Activated CD4-positive, alpha-beta T cell treated with anti-CD3 and anti-CD28 coated beads for 48 hours (primary cell): Measurements from ENCODE around the gene ACAD9.
"Not testable (repeated sequence)": the region's sequence is repeated elsewhere in the genome, so short reads cannot be mapped to it uniquely, and the experiment has no call there.

Experiments
- DNase-seq: peaks from one replicate; pipeline ENCODE4 v3.0.0-alpha.2; 2020

Gene ACAD9

DNA sequence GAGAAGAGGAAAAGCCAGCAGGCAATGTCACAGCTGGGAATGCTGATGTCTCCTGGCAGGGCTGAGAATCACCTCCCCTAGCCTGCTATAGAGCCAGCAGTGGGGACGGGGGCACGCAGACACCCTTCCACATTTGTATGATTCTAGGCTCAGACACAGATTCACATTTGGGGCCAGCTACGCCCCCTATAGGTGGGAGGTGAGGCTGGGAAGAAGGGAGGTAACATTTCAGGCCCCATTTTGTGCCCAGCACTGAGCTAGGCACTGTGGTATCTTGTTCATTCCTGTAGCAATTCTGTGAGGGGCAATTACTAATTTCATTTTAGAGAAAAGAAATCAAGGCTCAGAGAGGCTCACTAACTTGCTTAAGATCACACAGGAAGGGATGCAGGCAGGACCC lies 15.9 kb upstream of the ACAD9 start:
- DNase-seq = peak; percentile 51

DNA sequence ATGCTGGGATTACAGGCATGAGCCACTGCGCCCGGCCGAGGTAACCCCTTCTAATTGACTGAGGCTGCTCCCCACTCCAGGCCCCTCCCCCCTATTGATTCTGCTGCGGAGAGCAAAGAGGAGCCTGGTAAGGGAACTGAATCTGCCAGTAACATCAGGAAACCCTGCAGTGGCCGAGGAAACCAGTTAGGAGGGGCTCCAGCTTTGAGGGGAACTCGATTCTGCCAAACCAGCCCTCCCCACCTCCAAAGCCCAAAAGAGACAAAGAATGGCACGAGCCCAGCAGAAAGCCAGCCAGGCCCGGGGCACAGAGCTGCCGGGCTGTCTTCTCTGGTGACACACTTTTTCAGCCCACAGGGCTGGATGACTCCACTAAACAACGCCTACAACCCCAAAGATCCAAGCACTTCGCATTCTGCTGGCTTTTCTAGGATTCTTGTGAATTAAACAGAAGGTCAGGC lies 15.0 kb upstream of the ACAD9 start:
- DNase-seq = no peak

DNA sequence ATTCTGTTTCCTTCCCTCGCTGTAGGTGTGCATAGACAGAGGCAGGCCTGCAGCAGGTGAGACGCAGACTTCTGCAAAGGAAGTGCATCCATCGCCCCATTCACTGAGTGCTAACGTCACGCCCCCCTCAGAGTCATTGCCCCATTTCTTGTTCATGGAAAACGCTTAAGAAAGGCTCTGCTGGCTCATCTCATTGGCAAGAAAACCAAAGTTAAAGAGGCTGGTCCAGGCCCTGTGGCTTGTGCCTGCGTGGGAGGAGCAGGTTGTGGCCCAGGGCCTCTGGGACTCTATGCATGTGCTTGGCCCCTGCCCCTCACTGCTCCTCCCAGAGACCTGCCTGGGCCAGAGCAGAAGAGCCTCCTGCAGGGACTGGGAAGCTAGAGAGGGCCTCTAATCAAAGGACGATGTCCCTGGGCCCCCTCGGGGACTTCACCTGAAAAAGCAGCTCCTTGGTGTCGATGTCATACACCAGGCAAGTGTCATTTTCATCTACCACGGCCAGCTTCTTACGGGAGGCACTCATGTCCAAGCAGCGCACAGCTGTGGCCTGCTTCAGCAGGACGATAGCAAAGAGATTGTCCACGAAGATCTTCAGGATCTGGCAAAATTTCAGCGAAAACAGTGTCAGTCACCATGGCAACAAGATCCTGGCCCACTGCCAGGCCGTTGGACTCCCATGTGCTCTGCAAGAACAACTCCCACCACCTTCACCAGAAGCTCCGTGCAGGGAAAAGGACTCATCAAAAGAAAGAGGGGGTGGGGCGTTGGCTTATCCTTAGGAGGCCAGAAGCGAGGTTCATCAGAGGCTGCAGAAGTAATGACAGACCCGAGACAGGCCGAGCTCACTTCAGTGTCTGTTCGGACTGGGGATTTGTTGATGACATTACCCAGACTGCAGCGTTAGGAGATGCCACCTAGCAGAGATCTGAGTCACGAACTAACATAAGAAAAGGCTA lies 14.3 kb upstream of the ACAD9 start:
- not testable (repeated sequence) for DNase-seq

DNA sequence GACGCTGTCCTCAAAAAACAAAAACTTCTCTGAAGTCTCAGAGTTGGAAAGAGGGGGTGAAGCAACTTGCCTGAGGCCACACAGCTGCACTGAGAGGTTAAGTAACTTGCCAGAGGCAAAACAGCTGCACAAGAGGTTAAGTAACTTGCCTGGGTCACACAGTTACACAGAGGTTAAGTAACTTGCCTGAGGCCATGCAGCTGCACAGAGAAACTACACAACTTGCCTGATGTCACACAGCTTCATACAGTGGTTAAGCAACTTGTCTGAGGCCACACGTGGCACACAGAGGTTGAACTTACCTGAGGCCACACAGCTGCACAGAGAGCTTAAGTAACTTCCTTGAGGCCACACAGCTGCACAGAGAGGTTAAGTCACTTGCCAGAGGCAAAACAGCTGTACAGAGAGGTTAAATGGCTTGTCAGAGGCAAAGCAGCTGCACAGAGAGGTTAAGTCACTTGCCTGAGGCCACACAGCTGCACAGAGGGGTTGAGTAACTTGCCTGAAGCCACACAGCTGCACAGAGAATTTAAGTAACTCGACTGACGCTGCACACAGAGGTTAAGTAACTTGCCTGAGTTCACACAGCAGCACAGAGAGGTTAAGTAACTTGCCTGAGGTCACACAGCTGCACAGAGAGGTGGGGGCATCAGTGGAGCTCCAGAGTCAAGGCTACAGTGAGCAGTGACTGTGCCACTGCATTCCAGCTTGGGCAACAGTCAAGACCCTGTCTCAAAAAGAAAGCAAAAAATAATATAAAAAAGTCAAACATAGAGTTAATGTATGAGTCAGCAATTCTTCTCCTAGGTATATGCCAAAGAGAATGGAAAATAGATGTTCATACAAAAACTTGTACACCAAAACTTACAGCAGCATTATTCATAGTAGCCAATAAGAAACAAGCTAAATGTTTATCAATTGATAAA lies 12.0 kb upstream of the ACAD9 start:
- DNase-seq = no peak

DNA sequence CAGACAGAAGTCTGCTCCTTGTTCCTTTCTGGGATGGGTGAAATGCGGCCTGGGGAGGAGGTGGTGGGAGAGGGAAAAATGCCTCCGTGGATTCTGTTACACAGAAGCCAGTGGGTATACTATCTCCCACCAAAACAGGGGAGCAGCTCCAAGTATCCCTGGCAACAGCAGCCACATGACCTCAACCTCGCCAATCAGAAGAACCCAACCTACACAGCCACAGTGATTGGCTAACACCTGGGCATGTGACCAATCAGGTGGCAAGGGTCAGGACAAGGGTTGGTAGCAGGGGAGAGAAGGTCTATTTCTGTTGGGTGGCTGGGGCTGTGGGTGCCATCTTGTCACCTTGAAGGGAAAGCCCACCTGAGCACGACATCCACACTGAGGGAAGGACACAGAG lies 9.1 kb upstream of the ACAD9 start:
- no peak for DNase-seq

DNA sequence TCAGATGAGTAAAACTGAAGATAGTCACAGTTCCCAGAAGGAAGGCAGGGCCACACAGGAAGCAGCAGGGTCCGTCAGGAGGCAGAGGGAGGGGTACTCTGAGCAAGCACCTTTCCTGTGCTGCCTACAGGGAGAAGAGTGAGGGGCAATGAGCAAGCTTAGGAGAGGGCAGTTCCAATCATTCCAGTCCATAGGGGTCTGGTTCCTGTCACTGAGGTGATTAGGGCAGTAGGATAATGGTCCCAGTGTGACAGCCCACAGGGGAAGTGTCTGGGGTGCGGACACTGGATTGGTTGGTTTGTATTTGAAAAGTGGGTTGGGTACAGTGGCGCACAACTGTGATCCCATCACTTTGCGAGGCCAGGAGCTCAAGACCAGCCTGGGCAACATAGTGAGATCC lies 7.1 kb upstream of the ACAD9 start:
- DNase-seq = no peak

DNA sequence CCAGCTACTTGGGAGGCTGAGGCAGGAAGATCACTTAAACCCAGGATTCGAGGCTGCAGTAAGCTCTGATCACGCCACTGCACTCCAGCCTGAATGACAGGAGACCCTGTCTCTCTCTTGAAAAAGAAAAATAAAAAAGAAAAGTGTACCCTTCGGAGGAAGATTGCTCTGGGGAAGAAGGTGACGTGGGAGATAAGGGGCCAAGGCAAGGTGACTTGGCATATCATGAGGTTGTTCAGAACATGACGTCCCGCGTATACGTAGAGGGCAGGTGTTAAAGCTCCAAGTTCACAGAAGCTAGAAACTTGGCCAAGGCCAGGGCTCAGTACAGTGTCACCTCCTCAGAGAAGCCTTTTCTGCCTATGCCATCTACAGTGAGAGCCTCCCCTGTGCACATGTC lies 6.7 kb upstream of the ACAD9 start:
- DNase-seq = no peak

DNA sequence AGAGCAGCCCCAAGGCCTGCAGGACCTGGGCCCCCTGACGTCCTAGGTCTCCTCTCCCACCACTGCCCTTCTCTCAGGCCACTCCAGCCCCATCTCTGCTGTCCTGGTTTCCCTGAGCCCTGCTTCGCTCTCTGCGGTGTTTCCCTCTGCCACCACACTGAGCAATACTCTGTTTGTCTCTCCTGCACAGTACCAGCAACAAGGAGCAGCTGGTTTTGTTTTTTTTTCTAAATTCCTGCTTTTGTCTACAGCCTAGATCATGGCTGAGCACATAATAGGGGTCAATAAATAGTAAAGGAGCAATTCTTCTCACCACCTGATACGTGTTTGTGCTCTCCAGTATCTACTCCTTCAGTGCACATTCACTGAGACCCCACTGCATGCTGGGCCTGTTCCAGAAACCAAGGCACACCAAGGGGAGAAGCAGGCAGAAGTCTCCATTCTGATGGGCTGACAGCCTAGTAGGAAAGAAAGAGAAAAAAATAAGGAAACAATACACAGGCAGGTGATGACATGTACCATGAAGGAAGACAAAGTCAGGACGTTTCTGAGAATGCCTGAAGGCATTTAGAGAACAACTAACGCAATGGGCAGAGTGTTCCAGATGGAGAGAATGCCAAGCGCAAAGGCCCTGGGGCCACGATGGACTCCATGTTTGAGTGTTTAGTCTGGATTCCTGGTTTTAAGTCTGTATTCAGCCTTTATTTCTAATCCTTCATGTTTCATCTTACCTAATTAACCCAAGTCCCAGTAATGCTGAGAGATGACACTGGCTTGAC lies 6.0 kb upstream of the ACAD9 start:
- DNase-seq = no peak

DNA sequence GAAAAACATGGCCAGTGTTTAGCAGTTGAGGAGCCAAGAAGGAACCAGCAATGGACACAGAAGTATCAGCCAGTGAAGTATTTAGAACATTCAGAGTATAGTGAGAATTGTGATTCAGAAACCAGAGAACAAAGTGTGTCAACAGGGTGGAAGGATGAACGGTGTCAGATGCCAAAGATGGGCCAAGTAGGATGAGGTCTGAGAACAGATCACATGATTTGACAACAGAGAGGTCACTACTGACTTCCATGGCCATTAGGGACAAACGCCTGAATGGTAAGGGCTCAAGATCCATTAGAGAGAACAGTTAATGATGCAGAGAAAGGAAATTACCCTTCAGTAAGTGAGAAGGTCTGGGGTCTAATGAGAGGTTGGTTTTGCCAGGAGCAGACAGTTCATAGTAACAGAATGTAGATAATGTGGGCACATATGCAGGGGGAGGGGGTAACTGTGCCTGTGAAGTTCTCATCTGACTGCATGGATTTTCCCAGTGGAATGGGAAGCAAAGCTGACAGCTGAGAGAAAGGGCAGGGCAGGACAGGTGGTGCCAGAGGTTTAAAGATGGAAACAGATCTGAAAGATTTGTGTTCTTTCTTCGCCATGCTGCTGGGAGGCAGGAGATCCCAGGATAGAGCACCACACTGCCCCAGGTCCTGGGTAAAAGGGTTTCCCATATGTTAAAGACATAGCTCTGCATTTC lies 4.8 kb upstream of the ACAD9 start:
- DNase-seq = no peak

DNA sequence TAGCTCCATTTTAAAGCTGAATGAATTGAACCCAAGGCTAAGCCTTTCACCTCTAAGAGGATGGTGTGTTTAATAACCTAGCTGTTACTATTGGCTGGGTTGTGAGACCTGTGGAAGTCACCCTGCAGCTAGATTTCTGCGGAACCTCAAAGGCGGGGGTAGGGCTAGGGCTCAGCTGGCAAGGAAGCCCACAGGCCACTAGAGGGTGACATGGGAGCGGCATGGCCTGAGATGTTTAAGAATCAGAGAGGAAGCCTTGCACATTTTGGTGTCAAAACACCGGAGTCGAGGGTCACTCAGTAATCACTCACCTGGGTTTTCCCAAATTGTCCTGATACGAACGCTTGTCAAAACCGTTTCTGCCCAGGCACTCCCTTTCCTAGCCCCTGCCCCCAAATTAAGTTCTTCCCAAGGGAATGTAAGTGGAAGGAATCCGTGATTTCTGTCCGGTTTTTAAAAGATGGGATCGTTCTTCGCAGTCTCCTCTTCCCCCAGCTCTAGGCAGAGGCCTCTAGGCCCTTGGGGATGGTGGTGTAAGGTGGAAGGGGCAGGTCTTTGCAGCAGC lies 3.8 kb upstream of the ACAD9 start:
- peak; percentile 82 for DNase-seq

DNA sequence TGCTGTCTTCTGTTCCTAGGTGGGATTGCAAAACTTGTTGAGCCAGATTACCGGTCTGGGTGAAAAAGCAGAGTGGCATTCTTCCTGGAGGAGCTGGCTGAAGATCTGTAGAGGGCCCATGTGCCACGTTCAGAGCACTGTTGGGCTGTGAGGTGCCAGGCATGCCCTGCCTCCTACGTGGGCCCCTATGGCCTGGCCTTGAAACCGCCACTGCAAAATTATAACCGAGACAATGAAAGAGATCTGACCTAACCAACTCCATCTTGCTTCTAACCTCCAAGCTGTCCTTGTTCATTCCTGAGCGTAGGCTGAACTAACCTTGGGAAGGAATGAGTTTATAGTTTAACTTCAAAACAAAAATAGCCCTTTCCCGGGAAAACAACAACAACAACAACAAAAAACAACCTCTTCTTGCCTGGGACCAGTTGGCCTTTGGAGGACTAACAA lies 1.4 kb upstream of the ACAD9 start:
- DNase-seq = no peak

DNA sequence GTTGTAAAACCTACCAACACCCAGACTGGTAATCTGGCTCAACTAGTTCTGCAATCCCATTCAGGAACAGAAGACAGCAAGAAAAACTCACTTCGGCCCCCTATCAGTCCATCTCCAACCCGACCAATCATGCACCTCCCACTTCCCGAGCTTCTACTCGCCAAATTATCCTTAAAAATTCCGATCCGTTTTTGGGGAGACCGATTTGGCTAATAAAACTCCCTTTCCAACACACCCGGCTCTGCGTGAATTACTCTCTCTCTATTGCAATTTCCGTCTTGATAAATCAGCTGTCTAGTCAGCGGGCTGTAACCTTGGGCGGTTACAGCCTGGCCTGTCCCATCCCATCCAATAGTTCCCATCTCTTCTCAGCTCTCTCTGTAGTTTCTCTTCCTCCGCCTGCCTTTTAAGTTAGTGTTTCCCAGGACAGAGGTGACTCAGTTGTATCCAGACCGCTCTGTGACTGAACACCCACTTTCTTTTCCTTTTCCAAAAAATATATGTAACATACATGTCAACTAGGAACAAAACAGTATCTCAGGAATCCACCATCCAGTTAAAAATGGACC lies 780 bp upstream of the ACAD9 start:
- peak; percentile 23 for DNase-seq

DNA sequence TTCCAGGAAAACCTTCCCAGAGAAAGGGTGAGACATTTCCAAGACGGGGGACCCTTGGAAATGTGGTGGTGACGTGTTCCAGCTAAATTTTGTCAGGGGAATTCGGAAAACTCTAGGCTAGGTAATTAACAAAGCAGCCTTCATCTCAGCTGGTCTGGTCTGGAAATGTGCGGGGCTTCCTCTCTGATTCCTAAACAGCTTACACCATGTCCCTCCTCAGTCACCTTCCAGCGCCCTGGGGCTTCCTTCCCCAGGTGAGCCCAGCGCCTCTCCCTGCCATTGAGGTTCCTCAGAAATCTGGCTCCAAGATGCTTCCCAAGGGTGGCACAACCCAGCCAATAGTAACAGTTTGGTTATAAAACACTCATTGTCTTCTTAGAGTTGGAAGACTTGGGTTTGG lies 571 bp downstream of the ACAD9 start:
- DNase-seq = peak; percentile 15

DNA sequence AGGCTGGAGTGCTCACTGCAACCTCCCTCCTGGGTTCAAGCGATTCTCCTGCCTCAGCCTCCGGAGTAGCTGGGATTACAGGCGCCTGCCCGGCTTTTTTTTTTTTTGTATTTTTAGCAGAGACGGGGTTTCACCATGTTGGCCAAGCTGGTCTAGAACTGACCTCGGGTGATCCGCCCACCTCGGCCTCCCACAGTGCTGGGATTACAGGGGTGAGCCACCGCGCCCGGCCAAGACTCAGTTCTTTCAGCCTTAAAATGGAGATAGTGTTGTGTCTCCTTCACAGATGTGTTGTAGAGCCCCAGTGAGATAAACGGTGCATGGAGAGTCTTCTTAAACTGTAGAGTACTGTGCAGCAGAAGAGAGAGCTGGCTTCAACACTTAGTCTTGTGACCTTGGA lies 1.0 kb downstream of the ACAD9 start:
- not testable (repeated sequence) for DNase-seq

DNA sequence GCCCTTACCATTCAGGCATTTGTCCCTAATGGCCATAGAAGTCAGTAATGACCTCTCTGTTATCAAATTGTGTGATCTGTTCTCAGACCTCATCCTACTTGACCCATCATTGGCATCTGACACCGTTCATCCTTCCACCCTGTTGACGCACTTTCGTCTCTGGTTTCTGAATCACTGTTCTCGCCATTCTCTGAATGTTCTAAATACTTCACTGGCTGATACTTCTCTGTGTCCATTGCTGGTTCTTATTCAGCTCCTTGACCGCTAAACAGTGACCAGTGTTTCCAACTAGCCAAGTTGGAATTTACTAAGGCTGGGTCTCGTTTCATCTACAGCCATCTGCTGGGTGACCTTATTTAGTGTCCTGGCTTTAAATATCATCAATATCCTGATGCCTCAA lies 2.2 kb downstream of the ACAD9 start:
- DNase-seq = no peak

DNA sequence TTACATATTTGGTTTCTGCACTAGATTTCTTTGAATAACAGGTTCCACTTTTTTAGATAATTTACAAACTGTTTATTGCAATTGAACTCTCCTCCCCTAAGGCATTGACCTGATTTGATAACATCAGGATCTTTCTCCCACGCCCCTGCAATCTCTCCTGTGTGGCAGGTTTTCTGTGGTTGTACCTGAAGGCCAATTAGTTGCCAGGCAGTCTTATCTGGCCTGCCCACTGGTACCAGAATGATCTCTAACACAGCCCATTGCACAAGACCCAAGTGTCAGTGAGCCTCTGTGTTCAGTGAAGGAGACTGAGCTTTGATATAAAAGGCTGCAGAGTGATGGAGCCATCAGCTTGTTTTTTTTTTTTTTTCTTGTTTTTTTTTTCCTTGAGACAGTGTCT lies 3.3 kb downstream of the ACAD9 start:
- DNase-seq = no peak

DNA sequence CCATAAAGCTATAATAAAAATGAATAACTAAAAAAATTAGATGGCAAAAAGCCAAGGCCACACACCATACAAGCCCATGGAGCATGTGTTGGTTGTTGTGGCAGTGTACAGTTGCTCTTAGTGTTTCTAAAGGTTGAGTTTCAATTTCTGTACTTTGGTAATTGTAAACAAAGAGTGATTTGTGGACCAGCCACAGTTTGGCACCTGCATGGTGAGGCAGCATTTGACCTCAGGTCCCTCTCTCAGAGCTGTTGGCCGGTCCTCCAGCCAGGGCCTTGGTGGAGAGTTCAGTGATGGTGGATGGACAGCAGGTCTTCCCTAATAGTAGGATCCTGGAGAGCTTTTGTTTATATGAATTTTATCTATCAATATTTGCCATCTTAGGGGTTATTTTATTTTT lies 5.6 kb downstream of the ACAD9 start:
- DNase-seq = no peak

DNA sequence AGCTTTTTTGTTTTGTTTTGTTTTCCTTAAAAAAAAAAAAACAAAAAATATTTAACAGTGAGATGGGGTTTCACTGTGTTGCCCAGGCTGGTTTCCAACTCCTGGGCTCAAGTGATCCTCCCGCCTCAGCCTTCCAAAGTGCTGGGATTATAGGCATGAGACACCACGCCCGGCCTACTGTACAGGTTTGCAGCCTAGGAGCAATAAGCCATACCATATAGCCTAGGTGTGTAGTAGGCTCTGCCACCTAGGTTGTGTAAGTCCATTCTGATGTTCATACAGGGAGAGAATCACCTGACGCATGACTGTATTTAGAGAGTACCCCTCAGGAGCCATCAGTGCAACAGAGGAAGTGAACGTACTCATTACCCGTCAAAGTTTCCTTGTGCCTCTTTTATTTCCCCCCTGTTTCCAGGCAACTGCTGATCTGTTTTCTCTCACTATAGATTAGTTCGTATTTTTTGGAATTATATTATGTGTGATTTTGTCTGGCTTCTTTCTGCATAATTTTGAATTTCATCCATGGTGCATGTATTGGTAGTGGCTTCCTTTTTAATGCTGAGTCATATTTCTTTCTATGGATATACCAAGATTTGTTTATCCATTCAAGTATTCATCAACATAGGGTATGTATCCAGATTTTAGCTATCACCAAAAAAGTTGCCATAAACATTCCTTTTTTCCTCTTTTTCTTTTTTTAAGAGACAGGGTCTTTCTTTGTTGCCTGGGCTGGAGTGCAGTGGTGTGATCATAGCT lies 9.9 kb downstream of the ACAD9 start:
- no peak for DNase-seq

DNA sequence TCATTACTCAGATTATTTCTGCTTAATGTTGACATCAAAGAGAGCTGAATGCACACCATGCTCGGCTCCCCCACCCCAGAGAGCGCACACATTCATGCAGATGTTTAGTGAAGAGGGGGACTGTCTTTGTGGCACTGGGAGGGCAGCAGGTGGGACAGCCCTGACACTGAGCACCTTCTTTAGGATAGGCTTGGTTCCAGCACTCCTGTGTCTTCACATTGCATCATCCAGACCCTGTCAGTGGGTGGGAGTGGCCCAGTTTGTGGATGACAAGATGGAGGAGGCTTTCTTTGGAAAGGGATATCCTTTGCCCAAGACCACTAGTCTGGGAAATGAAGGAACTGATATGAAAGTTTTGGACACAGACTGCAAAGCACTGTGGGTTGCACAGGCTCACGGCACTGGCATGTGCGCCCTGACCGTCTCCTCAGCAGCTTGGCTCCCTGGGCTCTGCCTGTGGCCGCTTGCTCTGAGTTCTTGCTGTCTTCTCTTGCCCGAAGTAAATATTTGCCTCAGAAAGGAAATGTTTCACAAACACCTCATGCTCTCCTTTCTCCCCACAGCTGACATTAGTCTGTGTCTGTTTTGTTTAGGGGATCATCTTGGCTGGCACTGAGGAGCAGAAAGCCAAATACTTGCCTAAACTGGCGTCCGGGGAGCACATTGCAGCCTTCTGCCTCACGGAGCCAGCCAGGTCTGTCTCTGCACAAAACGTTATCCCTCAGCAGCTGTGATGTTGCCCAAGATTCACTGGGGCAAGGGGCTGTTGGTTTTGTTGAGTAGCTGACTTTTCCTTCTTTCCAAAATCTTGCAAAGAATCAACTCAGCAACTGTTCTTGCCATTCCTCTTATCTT lies 16.6 kb downstream of the ACAD9 start:
- no peak for DNase-seq

DNA sequence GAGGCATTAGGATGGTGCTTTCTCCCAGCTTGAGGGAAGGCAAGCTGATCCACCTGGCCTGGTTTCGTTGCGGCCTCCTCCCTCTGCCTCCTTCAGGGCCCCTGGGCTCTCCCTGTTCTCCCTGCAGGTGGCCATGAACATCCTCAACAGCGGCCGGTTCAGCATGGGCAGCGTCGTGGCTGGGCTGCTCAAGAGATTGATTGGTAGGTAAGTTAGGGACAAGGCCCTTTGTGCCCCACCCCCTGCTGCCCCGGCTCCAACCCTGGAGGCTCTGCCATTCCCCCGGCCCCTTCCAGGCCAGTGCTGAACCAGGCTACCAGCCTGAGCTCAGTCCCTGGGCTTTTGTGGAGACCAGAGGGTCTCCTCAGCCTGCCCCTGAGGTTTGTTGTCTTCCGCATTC lies 23.0 kb downstream of the ACAD9 start:
- no peak for DNase-seq
